Astrocyte of the hippocampus (primary cell): ENCODE results near the gene RIT2.

ENCODE experiments used
- DNase-seq: peaks from one replicate; pipeline ENCODE4 v3.0.0; 2011; ENCODE audit warnings: low read depth, low spot score

Gene RIT2

DNA sequence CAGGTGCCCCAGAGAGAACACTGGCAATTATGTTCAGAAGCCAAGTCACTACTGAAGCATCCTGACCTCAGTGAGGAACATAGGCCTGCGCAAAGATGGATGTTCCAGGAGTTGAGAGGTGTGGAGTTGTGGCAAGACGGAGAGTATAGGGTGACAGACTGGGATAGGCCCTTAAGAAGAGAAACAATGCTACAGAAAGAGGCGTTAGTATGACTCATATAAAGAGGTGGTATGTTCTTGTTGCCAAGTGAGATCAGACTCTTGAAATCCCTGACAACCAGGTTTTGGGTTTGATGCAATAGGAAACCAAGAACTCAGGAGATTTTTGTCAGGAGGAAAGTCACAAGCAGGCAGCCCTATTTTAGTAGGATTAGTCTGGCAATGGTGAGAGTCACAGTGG is 185.6 kb downstream of the RIT2 start:
- DNase-seq = peak; percentile 32

DNA sequence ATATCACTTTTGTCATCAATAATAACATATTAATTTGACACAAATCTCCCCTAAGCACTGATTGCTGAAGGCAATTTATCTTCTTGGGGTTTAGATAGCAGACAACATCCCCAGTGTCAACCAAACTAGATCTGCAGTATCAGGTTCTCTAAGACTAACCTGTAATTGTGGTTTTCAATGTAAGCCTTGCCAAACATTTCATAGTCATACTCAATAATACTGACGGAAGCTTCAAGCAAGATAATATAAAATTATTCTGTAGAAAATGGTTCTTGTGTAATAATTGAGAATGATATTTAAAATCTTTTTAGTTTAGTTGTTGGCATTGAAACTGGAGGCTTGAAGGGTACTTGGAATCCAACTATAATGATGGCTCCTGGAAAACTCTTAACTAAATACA is 186.3 kb downstream of the RIT2 start:
- no peak for DNase-seq

DNA sequence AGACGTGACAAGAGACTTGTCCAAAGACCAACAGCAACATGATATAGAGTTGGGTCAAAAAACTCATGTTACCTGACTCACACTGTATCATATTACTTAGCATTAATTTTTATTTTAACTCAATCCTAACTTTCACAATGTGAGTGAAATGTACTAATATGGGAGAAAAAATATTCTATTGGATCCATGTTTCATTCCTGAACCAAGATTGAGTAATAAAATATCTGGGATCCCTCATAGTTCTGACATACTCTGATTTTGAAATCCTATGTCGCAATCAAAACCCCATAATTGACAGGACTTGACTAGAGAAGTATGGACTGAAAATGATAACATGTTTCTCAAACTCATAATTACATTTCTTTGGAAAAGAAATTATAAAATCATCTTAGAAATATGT is 190.4 kb downstream of the RIT2 start:
- DNase-seq = no peak

DNA sequence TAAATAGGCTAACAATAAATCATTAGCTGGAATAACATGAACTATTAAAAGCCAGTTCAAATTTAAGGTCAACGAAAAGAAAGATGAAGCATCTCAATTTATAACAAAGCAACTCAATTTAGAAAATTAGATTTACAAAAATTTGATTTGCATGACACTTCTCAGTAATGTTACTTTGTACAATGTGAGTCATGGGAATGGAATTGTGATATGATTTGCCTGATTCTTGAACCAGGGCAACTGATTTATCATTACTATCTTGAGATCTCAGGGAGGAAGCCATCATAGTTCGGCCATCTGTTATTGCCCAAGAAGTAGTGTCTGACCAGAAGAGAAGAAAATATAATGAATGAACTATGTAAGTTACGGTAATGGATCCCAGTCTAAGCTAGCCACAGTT is 193.1 kb downstream of the RIT2 start:
- no peak for DNase-seq

DNA sequence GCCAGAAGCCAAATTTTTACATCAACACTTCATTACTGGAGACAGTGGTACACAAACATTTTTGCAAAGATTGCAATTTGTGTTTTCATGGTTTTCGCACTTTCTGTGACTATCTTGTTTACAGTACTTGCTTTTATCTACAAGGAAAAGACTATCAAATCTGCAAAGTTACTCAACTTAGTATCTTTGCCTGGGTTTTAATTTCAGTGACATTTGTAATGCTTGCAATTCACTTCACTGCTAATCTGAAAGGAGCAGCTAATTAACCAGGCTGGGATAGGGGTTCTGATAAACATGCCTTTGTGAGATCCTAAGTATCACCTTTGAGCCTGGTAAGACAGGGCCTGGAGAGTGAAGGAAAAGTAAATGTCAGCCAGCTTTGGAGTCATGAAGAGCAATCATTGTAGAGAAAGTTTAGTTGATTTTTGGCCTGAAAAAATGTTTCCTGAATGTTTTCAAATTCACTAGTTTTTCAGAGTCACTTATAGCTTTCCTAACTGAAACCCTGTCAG is 194.2 kb downstream of the RIT2 start:
- DNase-seq = no peak

DNA sequence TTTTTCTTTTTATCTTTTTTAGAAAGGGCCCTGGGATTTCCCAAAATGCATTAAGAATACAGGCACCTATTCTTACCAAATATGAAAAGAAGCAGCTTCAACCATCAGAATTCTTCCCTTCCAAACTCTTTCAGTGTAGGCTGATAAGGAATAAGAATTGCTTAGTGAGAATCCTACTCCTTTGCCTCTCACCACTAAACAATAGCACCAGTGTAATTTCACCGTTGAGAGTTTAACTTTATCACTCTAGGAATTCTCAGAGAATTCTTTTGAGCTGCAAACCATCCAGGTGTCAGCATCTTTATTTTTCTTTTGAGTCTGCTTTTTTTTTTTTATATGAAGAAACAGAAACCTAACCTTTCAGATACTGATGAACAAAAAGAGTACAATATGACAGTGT is 194.9 kb downstream of the RIT2 start:
- no peak for DNase-seq

DNA sequence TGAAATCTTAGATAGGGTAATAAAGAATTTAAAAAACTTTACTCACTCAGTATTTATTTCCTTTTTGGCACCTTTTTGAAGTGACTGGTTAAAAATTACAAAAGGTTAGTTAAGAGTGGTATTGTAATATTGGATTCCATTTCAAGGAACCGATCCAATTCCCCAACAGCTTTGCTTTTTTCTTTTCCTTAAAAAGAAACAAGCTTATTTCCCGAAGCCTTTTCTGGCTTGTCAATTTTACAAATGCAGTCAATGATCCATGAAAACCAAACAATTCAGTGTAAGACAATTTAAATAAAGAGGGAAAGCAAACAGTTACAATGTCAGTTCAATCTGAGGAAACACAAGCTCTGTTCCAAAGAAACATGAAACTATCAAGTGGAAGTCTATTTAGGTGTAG is 200.2 kb downstream of the RIT2 start:
- peak; percentile 38 for DNase-seq

DNA sequence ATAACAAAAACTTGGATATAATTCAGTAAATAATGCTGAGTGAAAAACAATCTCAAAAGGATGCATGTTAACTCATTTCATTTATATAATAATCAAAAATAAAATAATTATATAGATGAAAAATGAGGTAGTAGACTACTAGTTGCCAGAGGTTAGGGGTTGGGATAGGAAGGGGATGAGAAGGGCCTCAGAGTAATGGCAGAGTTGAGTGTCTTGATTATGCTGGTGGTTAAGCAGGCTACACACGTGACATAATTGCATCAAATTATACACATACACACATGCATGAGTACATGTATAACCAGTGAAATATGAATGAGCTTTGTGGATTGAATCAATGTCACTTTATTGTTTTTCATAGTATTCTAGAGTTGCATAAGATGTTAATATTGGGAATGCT is 201.0 kb downstream of the RIT2 start:
- DNase-seq = no peak

DNA sequence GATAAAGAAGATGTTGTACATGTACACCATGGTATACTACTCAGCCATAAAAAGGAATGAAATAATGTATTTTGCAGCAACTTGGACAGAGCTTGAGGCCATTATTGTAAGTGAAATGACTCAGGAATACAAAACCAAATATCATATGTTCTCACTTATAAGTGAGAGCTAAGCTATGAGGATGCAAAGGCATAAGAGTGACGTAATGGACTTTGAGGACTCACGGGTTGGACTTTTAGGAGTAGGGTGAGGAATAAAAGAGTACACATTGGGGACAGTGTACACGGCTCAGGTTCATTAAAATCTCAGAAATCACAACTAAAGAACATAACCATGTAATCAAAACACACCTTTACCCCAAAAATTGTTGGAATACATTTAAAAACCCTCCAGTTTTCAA is 206.4 kb downstream of the RIT2 start:
- no peak for DNase-seq

DNA sequence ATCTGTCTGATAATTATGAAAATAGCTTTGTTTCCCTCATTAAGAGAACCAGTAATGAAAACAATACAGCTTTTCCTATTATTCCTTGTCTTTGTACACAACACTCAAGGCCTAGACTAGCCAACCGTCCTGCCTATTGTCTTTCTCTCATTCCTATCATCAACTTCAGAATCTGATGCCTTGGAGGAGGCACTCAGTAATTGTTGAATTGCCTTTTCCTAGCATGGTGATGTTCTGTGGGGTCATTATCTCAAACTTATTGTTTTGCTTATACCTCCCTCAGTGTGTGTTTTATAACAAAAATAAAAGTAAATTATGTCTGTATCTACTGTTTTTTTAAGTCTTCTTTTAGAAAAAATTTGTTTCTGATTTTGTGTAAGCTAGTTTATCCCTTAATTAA is 208.7 kb downstream of the RIT2 start:
- no peak for DNase-seq

DNA sequence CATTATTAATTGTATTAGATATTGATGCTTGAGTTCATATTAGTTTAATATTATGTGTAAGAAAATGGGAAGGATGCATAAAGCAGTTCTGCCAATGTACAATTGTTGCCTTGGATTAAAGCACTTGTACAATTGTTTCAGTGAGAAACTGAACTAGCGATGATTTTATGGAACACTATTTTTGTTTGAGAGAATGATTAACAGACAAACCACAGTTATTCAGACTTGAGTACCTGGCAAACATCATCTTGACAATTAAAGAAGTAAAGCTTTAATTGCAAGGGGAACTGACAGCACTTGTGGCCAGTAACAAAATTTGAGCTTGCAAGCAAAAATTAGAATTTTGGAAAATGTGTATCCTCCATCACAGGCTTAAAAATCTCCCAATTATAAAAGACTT is 214.3 kb downstream of the RIT2 start:
- no peak for DNase-seq

DNA sequence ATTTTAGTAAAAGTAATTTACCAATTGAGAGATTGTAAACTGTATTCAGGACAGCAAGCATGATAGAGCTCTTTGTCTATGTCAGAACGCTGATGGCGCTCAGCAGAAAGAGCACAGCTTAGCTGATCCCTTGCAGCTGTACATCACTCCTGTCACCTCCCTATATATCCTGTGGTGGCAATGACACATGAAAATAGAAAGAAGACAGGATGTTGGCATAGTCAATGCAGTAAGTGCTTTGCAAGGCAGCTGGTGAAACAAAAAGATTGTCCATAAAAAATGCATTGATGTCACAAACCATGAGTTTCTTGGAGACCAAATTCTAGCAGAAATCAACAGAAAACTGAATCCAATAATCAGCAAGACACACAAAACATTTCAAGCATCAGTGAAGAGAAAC is 221.5 kb downstream of the RIT2 start:
- DNase-seq = no peak

DNA sequence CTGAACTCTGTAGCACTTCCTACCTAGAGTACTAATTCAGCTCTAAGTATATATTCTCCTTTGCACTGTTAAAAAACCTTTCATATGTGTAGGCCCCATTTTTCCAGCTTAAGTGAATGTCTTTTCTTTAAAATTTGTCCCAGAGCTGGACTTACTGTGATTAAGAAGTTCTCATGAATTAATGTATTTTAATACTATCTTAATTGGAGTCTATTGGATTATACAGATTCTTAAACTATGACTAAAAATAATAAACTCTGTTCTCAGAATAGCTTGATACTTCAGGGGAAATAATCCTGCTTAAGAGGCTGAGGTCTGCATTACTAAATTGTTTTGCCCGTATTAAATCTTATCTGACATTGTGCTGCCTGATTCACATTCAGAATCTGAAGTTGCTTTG is 223.3 kb downstream of the RIT2 start:
- no peak for DNase-seq

DNA sequence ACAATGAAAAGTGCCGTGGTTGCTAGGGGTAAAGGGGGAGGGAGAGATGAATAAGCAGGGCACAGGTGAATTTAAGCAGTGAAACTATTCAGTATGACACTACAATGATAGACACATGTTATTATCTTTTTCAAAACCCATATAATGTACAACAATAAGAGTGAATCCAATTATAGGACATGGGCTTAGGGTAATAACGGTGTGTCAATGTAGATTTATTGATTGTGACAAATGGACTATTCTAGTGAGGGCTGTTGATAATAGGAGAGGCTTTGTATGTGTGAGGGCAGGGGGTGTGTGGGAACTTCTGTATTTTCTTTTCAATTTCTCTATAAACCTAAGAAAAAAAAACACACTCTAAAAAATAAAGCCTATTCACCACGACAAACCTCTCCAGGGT is 223.8 kb downstream of the RIT2 start:
- DNase-seq = no peak

DNA sequence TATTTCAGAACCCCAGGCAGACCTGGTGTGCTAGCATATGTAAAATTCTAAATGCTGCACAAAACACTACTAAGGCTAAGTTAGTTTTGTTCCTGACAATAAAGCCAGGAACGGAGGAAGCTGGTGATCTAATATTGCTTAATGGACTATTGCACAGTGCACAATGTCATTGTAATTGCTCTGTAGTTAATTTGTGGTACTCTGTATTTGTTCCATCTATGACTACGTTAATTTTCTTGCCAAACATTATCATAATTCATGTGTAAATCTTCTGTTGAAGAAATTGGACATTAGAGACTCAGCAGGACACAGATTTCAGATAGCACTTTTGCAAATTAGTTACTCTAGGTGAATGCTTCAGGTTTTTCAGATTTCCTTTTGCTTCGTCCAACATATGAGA is 232.3 kb downstream of the RIT2 start:
- DNase-seq = no peak

DNA sequence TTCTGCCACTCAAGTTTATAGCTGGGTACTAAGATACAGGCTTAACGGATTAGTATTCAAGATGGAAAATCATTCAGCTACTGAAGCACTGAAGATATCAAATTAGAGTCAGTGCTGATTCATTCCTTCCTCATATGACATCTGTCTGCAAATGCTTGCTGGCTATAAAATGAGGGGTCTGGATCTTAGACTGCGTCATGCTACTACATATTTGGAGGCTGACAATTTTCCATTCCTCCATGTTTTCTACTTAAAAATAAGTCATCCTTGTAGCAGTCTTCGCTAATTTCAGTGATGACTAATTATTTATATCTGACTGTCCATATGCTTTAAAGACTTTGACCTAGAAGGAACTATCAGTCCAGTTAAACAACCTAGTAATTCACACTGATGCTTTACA is 233.4 kb downstream of the RIT2 start:
- DNase-seq = no peak

DNA sequence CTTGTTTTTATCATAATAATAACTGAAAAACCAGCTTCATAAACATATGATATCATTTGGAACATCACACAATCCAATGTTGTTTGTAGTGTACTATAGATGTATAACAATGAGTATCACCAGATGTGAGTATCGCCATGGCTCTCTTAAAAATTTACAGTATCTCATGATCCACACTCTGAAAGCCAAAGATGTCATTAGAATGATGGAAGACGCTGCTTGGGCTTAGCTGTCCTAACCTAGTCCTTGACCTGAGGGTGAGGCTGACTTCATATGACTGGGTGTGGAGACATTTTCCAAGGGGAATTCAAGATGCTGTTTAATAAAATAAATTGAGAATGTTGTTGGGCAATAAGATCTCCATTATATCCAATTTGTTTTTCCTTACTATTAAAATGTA is 242.6 kb downstream of the RIT2 start:
- no peak for DNase-seq

DNA sequence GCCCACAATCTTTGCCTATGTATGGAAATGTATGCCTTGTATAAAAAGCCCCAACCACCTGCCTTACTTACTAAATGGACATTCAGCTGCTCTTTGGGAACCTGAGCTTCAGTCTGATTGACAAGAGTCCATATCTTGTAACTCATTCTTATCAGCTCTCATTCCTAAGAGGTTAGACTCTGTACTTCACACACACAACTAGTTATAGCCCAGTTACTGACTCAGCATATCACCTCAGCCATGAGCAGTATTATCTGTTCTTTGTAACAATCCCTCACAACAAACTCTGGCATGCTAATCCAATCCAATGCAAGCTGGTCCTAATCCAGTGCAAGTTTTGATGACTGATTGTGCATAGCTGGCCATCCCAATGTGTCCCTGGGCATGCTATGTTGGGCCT is 250.6 kb downstream of the RIT2 start:
- no peak for DNase-seq

DNA sequence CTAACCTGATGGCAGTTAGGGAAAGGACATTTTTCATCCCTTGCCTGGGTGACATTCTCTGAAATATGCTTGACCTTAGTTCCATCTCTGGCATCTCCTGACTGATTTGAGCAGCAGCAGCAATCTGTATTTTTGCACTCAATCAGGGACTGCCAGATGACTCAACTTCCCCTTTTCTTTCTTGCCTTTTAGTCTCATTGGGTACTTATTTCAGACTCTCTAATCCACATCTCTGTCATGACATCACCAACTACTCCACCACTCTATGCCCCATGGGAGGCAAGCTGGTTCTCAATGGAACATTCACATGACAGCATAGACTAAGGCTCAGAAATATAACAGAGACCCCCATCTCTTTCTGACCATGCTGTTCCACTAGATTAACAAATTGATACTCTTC is 254.2 kb downstream of the RIT2 start:
- no peak for DNase-seq

DNA sequence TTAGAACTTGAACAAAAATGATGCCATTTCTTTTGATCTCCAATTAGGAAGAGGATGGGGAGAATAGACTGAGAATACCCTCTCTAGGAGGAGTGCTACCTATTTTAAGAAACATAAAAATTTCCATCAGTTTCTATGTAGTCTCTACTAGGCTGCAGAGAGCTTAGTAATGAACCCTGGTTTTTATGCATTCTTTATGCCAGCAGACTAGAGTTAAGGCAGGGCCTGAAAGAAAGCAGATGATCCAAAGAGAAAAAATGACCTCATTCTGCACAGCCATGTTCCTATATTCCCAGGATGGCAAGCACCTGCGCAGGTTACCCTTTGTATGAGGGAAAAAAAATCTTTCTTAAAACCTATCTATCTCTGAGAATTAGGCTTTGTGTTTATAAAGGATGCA is 254.9 kb downstream of the RIT2 start:
- DNase-seq = no peak

DNA sequence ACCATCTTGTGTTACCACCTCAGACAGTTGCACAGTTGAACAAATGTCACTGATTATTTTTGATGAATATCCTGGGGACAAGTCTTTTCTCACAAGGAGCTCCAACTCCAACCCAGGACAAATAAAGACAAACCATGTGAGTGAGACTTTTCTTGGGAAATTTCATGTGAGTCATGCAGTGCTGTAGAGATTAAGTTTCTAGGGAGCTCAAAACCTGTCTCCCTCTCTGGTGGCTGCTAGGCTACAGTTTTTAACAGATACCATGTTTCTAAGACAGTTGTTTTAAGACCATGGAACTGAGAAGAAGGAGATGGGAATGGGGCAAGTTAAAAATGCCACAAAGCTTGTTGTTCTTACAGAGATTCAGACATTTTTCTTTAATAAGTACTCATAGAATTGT is 255.5 kb downstream of the RIT2 start:
- peak; percentile 44 for DNase-seq

DNA sequence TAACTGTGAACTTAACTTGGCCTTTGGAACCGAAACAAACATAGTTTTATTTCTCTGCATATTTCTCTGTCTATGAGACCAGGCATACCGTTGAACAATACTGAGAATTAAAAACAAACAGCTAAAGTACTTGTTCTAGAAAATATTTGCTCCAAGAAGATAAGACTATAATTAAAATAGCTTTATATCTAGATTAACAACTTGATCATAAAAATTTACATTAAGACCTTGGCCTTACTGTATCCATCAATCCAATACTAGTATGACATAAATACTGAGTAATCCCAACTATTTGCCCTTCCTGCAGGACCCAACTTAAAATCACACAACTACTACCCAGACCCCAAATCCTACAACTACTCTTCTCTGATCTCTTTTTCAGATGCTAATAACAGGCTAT is 260.9 kb downstream of the RIT2 start:
- no peak for DNase-seq

DNA sequence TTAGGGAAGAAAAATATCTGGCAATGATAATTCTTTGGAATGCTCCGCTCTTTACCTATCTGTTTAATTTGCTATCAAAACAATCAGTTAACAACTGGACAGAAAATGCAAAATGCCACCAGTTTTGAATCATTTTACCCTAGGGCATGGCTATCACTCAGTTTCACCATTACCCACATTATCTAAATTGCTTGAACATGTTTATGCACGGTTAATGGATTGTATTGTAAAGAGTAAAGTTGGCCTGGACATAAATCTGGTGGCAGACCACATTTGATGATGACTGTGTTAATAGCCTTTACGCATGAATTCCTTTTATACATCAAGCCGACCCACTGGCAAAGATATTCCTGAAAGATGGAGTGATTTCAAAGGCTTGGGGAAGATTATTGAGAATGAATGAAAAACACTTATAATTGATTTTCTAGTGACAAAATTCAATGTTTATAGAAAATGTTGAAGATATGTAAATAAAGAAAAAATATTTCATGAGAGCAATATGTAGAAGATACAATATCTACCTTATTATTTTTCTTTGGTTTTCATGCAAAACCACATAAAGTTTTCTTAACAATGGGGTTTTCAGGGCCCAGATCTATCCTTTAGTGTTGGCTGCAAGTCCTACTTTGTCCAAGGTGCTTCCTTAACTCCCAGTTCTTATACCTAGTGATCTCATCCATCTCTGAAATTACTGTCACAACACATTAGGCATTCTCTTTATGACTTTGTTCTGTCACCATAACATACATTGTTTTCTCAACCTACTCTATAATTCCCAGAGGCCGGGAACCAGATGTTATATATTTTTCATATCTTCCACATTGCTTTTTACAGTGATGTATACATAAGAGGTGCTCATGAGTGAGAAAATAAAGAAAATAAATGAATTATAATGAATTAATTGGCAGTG is 265.1 kb downstream of the RIT2 start:
- peak; percentile 19 for DNase-seq

DNA sequence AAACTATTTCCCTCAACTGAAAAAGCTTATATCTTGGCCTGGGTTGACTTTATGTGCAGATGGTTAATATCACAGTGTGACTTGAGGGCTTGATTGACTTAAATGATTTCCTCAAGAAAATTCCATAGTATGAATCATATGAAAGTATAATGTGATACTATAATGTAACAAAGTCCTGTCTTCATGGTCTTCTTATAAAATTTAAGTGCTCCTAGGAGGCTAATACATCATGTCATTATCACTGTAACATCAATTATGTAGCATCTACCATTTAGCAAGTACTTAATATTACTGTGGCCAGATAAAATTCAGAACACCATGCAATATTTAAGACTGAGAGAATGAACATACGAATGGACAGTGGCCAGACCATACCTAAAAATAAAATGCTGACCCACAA is 276.1 kb downstream of the RIT2 start:
- no peak for DNase-seq
